AG04450 (cell line): ENCODE results near the gene MAD1L1. TPM values are rescaled to one million over a fixed set of nuclear protein-coding genes. Genes with fewer than 3 reads are reported as not detected.
"Not testable (repeated sequence)": the region's sequence is repeated elsewhere in the genome, so short reads cannot be mapped to it uniquely, and the experiment has no call there.

Experiments
- CTCF ChIA-PET: fragments of 300-600, 350-600 bp; formaldehyde crosslinking; extraction: SDS; loops from one replicate; lab custom pipeline; 2022; ENCODE audit warnings: antibody characterized with exemption, inconsistent platforms; lab: Charles Lee
- POLR2A ChIA-PET: fragments of 350-600 bp; formaldehyde crosslinking; extraction: SDS; loops from one replicate; lab custom pipeline; 2021; ENCODE audit warnings: antibody characterized with exemption, inconsistent platforms; lab: Yijun Ruan, JAX
- DNase-seq: peaks from one replicate; pipeline ENCODE4 v3.0.0-alpha.2; 2011; ENCODE audit warnings: low read depth, low spot score
- H3K27ac ChIP-seq: one replicate; pipeline ENCODE4 v1.5.1; 2012; ENCODE audit warnings: low read depth, low read length, control low read depth
- H3K27me3 ChIP-seq: one replicate; pipeline ENCODE4 v1.6.0; 2012; ENCODE audit warnings: low read length; ENCODE audit not compliant: control insufficient read depth, insufficient read depth
- H3K4me3 ChIP-seq: 2 replicates; pipeline ENCODE4 v1.5.1; 2011; ENCODE audit warnings: mild to moderate bottlenecking, low read depth, low read length, control low read depth
- H3K9me3 ChIP-seq: 2 replicates; pipeline ENCODE4 v1.5.1; 2012; ENCODE audit warnings: low read length; ENCODE audit not compliant: control insufficient read depth, insufficient read depth
- CTCF ChIP-seq: IDR thresholded peaks from 2 replicates; pipeline ENCODE4 v1.5.1; 2011; ENCODE audit warnings: low read depth, low read length, control low read depth, inconsistent platforms
- polyA plus RNA-seq: library from polyadenylated mRNA; depleted of rRNA; stranded (reverse); fragments of >200 nt; gene quantifications from 2 replicates; pipeline ENCODE4 v1.2.3, GENCODE V29; 2011

MAD1L1 gene
- polyA plus RNA-seq, 1 experiment, result 11.9 TPM

GRCh38 chr7:1862560-1862959 is 370.2 kb downstream of the MAD1L1 start:
- no peaks in the 10 kb centered on the region for H3K27me3 ChIP-seq
- TF ChIP-seq CTCF, result no peak
- H3K27ac ChIP-seq, result no peak overlapping the region
- H3K4me3 ChIP-seq, result no peak overlapping the region
- POLR2A ChIA-PET, result no interaction called here
- no peaks in the 10 kb centered on the region; the same call in 1 of the 2 replicates for H3K9me3 ChIP-seq
- DNase-seq, result no peak
- CTCF ChIA-PET, result no interaction called here

GRCh38 chr7:1861799-1862458 is 370.8 kb downstream of the MAD1L1 start:
- POLR2A ChIA-PET, result no interaction called here
- CTCF ChIA-PET, result no interaction called here
- no peaks in the 10 kb centered on the region for H3K27me3 ChIP-seq
- DNase-seq, result no peak
- TF ChIP-seq CTCF, result no peak
- no peak overlapping the region for H3K4me3 ChIP-seq
- H3K9me3 ChIP-seq, result no peaks in the 10 kb centered on the region; the same call in 1 of the 2 replicates
- H3K27ac ChIP-seq, result no peak overlapping the region

- H3K9me3 ChIP-seq, H3K27ac ChIP-seq, POLR2A ChIA-PET, H3K27me3 ChIP-seq, H3K4me3 ChIP-seq, CTCF ChIA-PET, DNase-seq: not testable (repeated sequence)
Observed at GRCh38 chr7:1860881-1861798, 371.6 kb downstream of the MAD1L1 start.

GRCh38 chr7:1859266-1860035 is 373.3 kb downstream of the MAD1L1 start:
- ChIA-PET POLR2A (no interaction called here), CTCF (no interaction called here)
- Histone ChIP-seq H3K9me3 (peaks cover 16% of the 10 kb centered on the region), H3K4me3 (no peak overlapping the region), H3K27me3 (no peaks in the 10 kb centered on the region), H3K27ac (no peak overlapping the region)
- no peak for TF ChIP-seq CTCF
- DNase-seq, result no peak

- ChIA-PET CTCF (no interaction called here), POLR2A (no interaction called here)
- peaks cover 16% of the 10 kb centered on the region for H3K9me3 ChIP-seq
- no peaks in the 10 kb centered on the region for H3K27me3 ChIP-seq
- H3K4me3 ChIP-seq, result no peak overlapping the region
- no peak overlapping the region for H3K27ac ChIP-seq
- TF ChIP-seq CTCF, result no peak
- no peak for DNase-seq
Observed at GRCh38 chr7:1858435-1859265, 374.1 kb downstream of the MAD1L1 start.
